ENCODE data around the gene GPC5. TPM values are rescaled to one million over a fixed set of nuclear protein-coding genes. Genes with fewer than 3 reads are reported as not detected.

GPC5 gene
- total and polyA plus RNA-seq, 2 donors (not counting 3 experiments of a cell fraction or from before 2014, with no cell fraction given) = 0.59 to 0.97 TPM

- H3K36me3 ChIP-seq (ENCODE audit: control insufficient read depth in 2 of 2, extremely low read depth in 1 of 2, insufficient read depth in 2 of 2, low read length in 2 of 2) = no peaks in the 10 kb centered on the region
- no peak overlapping the region for H3K27ac ChIP-seq (ENCODE audit: insufficient read depth, low read depth, low read length)
- H3K4me1 ChIP-seq (ENCODE audit: control insufficient read depth, extremely low read depth, insufficient read depth, low read length) = no peaks in the 10 kb centered on the region
- POLR2A ChIA-PET = no interaction called here
- H3K9me3 ChIP-seq (replicated peaks; ENCODE audit: control insufficient read depth, insufficient read depth, low read length) = peaks cover 3% of the 10 kb centered on the region
- no peak for TF ChIP-seq MAX (IDR thresholded peaks at IDR 0.05; ENCODE audit: insufficient read depth, insufficient read length)
- no peak for TF ChIP-seq MYC (IDR thresholded peaks at IDR 0.05; ENCODE audit: low read depth, low read length)
- TF ChIP-seq FOS (IDR thresholded peaks at IDR 0.05; ENCODE audit: borderline replicate concordance, insufficient read depth, low read length) = no peak
- no peak for TF ChIP-seq JUN (IDR thresholded peaks at IDR 0.05; ENCODE audit: borderline replicate concordance, insufficient read depth, insufficient read length, low read depth)
- no peak for TF ChIP-seq GATA2 (IDR thresholded peaks at IDR 0.05; ENCODE audit: insufficient read depth, insufficient read length, low read depth, low read length)
- TF ChIP-seq EZH2 (IDR thresholded peaks at IDR 0.05; ENCODE audit: borderline replicate concordance, low read depth, low read length, severe bottlenecking) = no peak
- no peak overlapping the region for H2AFZ ChIP-seq (ENCODE audit: low read depth, low read length)
- no peak overlapping the region for H3K9ac ChIP-seq (replicated peaks; ENCODE audit: extremely low read depth, insufficient read depth, low read length)
- H4K20me1 ChIP-seq (replicated peaks; ENCODE audit: control insufficient read depth, extremely low read depth, insufficient read depth, low read length) = no peaks in the 10 kb centered on the region
- no peaks in the 10 kb centered on the region for H3K27me3 ChIP-seq (ENCODE audit: control insufficient read depth in 2 of 2, insufficient read depth in 2 of 2, low read length in 2 of 2)
- no peaks in the 10 kb centered on the region for H3K9me1 ChIP-seq (replicated peaks; ENCODE audit: control insufficient read depth, extremely low read depth, insufficient read depth, low read length)
- CTCF ChIA-PET = no interaction called here
- intact Hi-C loops (cut with micrococcal nuclease) (no loop called here), dilution Hi-C loops (cut with MboI; ENCODE audit: extremely low pct_ligation_motif_present, low sequenced_read_pairs) (no loop called here)
- H3K4me3 ChIP-seq (replicated peaks in 1 of 3; ENCODE audit: insufficient read depth in 1 of 3, low read depth in 1 of 3, low read length in 3 of 3) = no peak overlapping the region
- FAIRE-seq (no peak), DNase-seq (ENCODE audit: low read depth, low spot score) (no peak)
- H3K4me2 ChIP-seq (ENCODE audit: insufficient read depth, low read length) = no peak overlapping the region
- no peaks in the 10 kb centered on the region for H3K79me2 ChIP-seq (ENCODE audit: control insufficient read depth, insufficient read depth, low read length)
- no TSS peak for BruUV-seq (replicated peaks)
Observed at GRCh38 chr13:92721620-92722019, 1323.2 kb downstream of the GPC5 start.

GRCh38 chr13:92727118-92727517, 1328.7 kb downstream of the GPC5 start:
- Histone ChIP-seq H3K9ac (replicated peaks; ENCODE audit: extremely low read depth, insufficient read depth, low read length) (no peak overlapping the region), H4K20me1 (replicated peaks; ENCODE audit: control insufficient read depth, extremely low read depth, insufficient read depth, low read length) (no peaks in the 10 kb centered on the region), H3K79me2 (ENCODE audit: control insufficient read depth, insufficient read depth, low read length) (no peaks in the 10 kb centered on the region), H2AFZ (ENCODE audit: low read depth, low read length) (no peak overlapping the region), H3K9me1 (replicated peaks; ENCODE audit: control insufficient read depth, extremely low read depth, insufficient read depth, low read length) (no peaks in the 10 kb centered on the region), H3K4me1 (ENCODE audit: control insufficient read depth, extremely low read depth, insufficient read depth, low read length) (no peaks in the 10 kb centered on the region), H3K9me3 (replicated peaks; ENCODE audit: control insufficient read depth, insufficient read depth, low read length) (peaks cover 1% of the 10 kb centered on the region), H3K4me2 (ENCODE audit: insufficient read depth, low read length) (no peak overlapping the region), H3K36me3 (ENCODE audit: control insufficient read depth in 2 of 2, extremely low read depth in 1 of 2, insufficient read depth in 2 of 2, low read length in 2 of 2) (no peaks in the 10 kb centered on the region), H3K27me3 (ENCODE audit: control insufficient read depth in 2 of 2, insufficient read depth in 2 of 2, low read length in 2 of 2) (no peaks in the 10 kb centered on the region), H3K27ac (ENCODE audit: insufficient read depth, low read depth, low read length) (no peak overlapping the region), H3K4me3 (replicated peaks in 1 of 3; ENCODE audit: insufficient read depth in 1 of 3, low read depth in 1 of 3, low read length in 3 of 3) (no peak overlapping the region)
- POLR2A ChIA-PET = no interaction called here
- DNase-seq (ENCODE audit: low read depth, low spot score) (no peak), FAIRE-seq (no peak)
- CTCF ChIA-PET = no interaction called here
- TF ChIP-seq CTCF (IDR thresholded peaks at IDR 0.05; ENCODE audit: extremely low read depth in 1 of 2, insufficient read depth in 1 of 2, low read depth in 1 of 2, low read length in 2 of 2) (no peak), MAX (IDR thresholded peaks at IDR 0.05; ENCODE audit: insufficient read depth, insufficient read length) (no peak), MYC (IDR thresholded peaks at IDR 0.05; ENCODE audit: low read depth, low read length) (no peak), POLR2A (IDR thresholded peaks at IDR 0.05; ENCODE audit: low read depth, low read length) (no peak), EZH2 (IDR thresholded peaks at IDR 0.05; ENCODE audit: borderline replicate concordance, low read depth, low read length, severe bottlenecking) (no peak), POLR2AphosphoS5 (IDR thresholded peaks at IDR 0.05; ENCODE audit: insufficient read depth, low read depth, low read length) (no peak), JUN (IDR thresholded peaks at IDR 0.05; ENCODE audit: borderline replicate concordance, insufficient read depth, insufficient read length, low read depth) (no peak)
- dilution Hi-C loops (cut with MboI; ENCODE audit: extremely low pct_ligation_motif_present, low sequenced_read_pairs) (no loop called here), intact Hi-C loops (cut with micrococcal nuclease) (no loop called here)
- BruUV-seq (replicated peaks) = no TSS peak

All from endothelial cell of umbilical vein (primary cell).